HG03066 (cell line): ENCODE measurements around the gene TMEM215.
"Not testable (repeated sequence)": the region's sequence is repeated elsewhere in the genome, so short reads cannot be mapped to it uniquely, and the experiment has no call there.

Experiments
- ATAC-seq: cut with Tn5 transposase; IDR thresholded peaks from one replicate; pipeline ENCODE4 v1.9.1; 2021; ENCODE audit warnings: low read depth; ENCODE audit not compliant: unreplicated experiment

TMEM215 gene

GRCh38 chr9:32783168-32783891 is at the start of gene TMEM215:
Gene TMEM215 (plus strand): TSS chr9:32783540. CDS start chr9:32784184, 644 bp downstream.
- ATAC-seq = no peak

GRCh38 chr9:32735476-32735875 is 47.9 kb upstream of the TMEM215 start:
- ATAC-seq = no peak

GRCh38 chr9:32737378-32737777 is 46.0 kb upstream of the TMEM215 start:
- ATAC-seq = no peak

- no peak for ATAC-seq
Observed at GRCh38 chr9:32738501-32739172, 44.7 kb upstream of the TMEM215 start.

- no peak for ATAC-seq
Observed at GRCh38 chr9:32741706-32742105, 41.6 kb upstream of the TMEM215 start.

- no peak for ATAC-seq
Observed at GRCh38 chr9:32742296-32742695, 41.0 kb upstream of the TMEM215 start.

GRCh38 chr9:32748013-32748412 is 35.3 kb upstream of the TMEM215 start:
- ATAC-seq = no peak

GRCh38 chr9:32755730-32756129 is 27.6 kb upstream of the TMEM215 start:
- ATAC-seq = no peak

GRCh38 chr9:32764139-32764538 is 19.2 kb upstream of the TMEM215 start:
- ATAC-seq = no peak

- ATAC-seq = no peak
Observed at GRCh38 chr9:32775283-32775682, 8.1 kb upstream of the TMEM215 start.

GRCh38 chr9:32776201-32776600 is 7.1 kb upstream of the TMEM215 start:
- no peak for ATAC-seq

- no peak for ATAC-seq
Observed at GRCh38 chr9:32782476-32783167, 718 bp upstream of the TMEM215 start.

- ATAC-seq = no peak
Observed at GRCh38 chr9:32787816-32788215, 4.5 kb downstream of the TMEM215 start.

- ATAC-seq = not testable (repeated sequence)
Observed at GRCh38 chr9:32796015-32796414, 12.7 kb downstream of the TMEM215 start.

- ATAC-seq = no peak
Observed at GRCh38 chr9:32801530-32801929, 18.2 kb downstream of the TMEM215 start.

GRCh38 chr9:32807217-32807616 is 23.9 kb downstream of the TMEM215 start:
- ATAC-seq = no peak

- no peak for ATAC-seq
Observed at GRCh38 chr9:32811246-32811645, 27.9 kb downstream of the TMEM215 start.

- no peak for ATAC-seq
Observed at GRCh38 chr9:32820322-32820721, 37.0 kb downstream of the TMEM215 start.

- ATAC-seq = no peak
Observed at GRCh38 chr9:32823101-32823500, 39.8 kb downstream of the TMEM215 start.

- ATAC-seq = no peak
Observed at GRCh38 chr9:32823551-32823950, 40.2 kb downstream of the TMEM215 start.

GRCh38 chr9:32825203-32825602 is 41.9 kb downstream of the TMEM215 start:
- no peak for ATAC-seq

- no peak for ATAC-seq
Observed at GRCh38 chr9:32828861-32829260, 45.5 kb downstream of the TMEM215 start.
